ENCODE data around the gene NYAP1.
A peak's percentile ranks its signal among the peaks of the same experiment; 100 is the strongest.
"Not testable (repeated sequence)": the region's sequence is repeated elsewhere in the genome, so short reads cannot be mapped to it uniquely, and the experiment has no call there.

The NYAP1 gene

GRCh38 chr7:100493476-100494264, 9.9 kb downstream of the NYAP1 start:
- H3K27ac ChIP-seq: no peak overlapping the region
- TF ChIP-seq ZFX (IDR thresholded peaks at IDR 0.05; ENCODE audit: borderline replicate concordance) (no peak), CTCF (IDR thresholded peaks at IDR 0.05) (0 out of 2 replicates have a peak, but pooled peaks have one; percentile 15)

- TF ChIP-seq CTCF (IDR thresholded peaks at IDR 0.05): no peak
- TF ChIP-seq ZFX (IDR thresholded peaks at IDR 0.05; ENCODE audit: borderline replicate concordance): no peak
These were observed 12.8 kb downstream of the NYAP1 start for GRCh38 chr7:100496509-100496908.

GRCh38 chr7:100500743-100501142, 17.0 kb downstream of the NYAP1 start:
- H3K27ac ChIP-seq: not testable (repeated sequence)

More at GRCh38 chr7:100496509-100496908, 12.8 kb downstream of the NYAP1 start:
- H3K27ac ChIP-seq: no peak overlapping the region

- not testable (repeated sequence) for H3K27ac ChIP-seq
These were observed 20.3 kb downstream of the NYAP1 start for GRCh38 chr7:100504031-100504430.

- H3K27ac ChIP-seq: no peak overlapping the region
- no peak for TF ChIP-seq CTCF (IDR thresholded peaks at IDR 0.05)
- no peak for TF ChIP-seq ZFX (IDR thresholded peaks at IDR 0.05; ENCODE audit: borderline replicate concordance)
These were observed 21.3 kb downstream of the NYAP1 start for GRCh38 chr7:100504887-100505611.

GRCh38 chr7:100506356-100506923, 22.7 kb downstream of the NYAP1 start:
- no peak for TF ChIP-seq ZFX (IDR thresholded peaks at IDR 0.05; ENCODE audit: borderline replicate concordance)
- H3K27ac ChIP-seq: no peak overlapping the region

- H3K27ac ChIP-seq: no peak overlapping the region
These were observed 25.5 kb downstream of the NYAP1 start for GRCh38 chr7:100509231-100509630.

More at GRCh38 chr7:100509231-100509630, 25.5 kb downstream of the NYAP1 start:
- no peak for TF ChIP-seq ZFX (IDR thresholded peaks at IDR 0.05; ENCODE audit: borderline replicate concordance)
- no peak for TF ChIP-seq CTCF (IDR thresholded peaks at IDR 0.05)

Measured in 22Rv1 (cell line).